Body of pancreas (tissue), 4 donors: ENCODE results near the gene KLHL13.
"Not testable (repeated sequence)": the region's sequence is repeated elsewhere in the genome, so short reads cannot be mapped to it uniquely, and the experiment has no call there.

Experiments
- CTCF ChIP-seq, 7 experiments: fragments of 450-650 bp in 4 of 7; fragments of 200-600 bp in 3 of 7; sonication (generic) in 3 of 7; IDR thresholded peaks; one replicate each; pipeline ENCODE4 v1.5.1; 2016 to 2019; ENCODE audit warnings: antibody characterized with exemption in 7 of 7
- POLR2A ChIP-seq, 3 donors: fragments of 450-650 bp; IDR thresholded peaks; one replicate each; pipeline ENCODE4 v1.6.1; 2016; ENCODE audit warnings: antibody characterized with exemption in 3 of 3, mild to moderate bottlenecking in 2 of 3

DNA sequence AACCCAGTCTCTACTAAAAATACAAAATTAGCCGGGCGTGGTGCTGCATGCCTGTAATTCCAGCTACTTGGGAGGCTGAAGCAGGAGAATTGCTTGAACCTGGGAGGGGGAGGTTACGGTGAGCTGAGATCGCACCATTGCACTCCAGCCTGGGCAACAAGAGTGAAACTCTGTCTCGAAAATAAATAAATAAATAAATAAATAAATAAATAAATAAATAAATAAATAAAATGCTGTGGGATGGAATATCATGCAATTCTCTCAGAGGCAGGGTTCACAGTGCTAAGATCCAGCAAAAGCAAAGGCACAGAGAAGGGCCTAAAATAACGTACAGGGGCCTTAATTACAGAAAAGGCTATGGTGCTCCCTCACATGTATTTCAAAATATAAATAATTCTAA is 114.2 kb downstream of the KLHL13 start:
- TF ChIP-seq CTCF, POLR2A (IDR thresholded peaks at IDR 0.05): not testable (repeated sequence)
